ENCODE measurements around the gene TENM4. TPM values are rescaled to one million over a fixed set of nuclear protein-coding genes. Genes with fewer than 3 reads are reported as not detected.

TENM4 gene
- total and polyA plus RNA-seq, 5 experiments from 2014 or later = not detected

GRCh38 chr11:79371152-79371551 lies 69.7 kb downstream of the TENM4 start:
- DNase-seq (no peak), ATAC-seq (no peak)
- POLR2A ChIA-PET = no interaction called here
- H3K4me3 Mint-ChIP-seq = no peak overlapping the region
- H3K9me3 Mint-ChIP-seq = peaks cover 0 to 14% (median 2%) of the 10 kb centered on the region in 9 donors
- H3K27ac Mint-ChIP-seq = no peak overlapping the region
- no peaks in the 10 kb centered on the region for H3K36me3 Mint-ChIP-seq
- H3K27me3 Mint-ChIP-seq = peaks cover 3 to 39% (median 12%) of the 10 kb centered on the region in 5 donors
- H3K4me1 Mint-ChIP-seq = peaks cover 0 to 2% (median 0%) of the 10 kb centered on the region in 4 donors

- H3K27ac Mint-ChIP-seq = no peak overlapping the region
- H3K36me3 Mint-ChIP-seq = no peaks in the 10 kb centered on the region
- peaks cover 0 to 14% (median 2%) of the 10 kb centered on the region in 9 donors for H3K9me3 Mint-ChIP-seq
- ATAC-seq (no peak), DNase-seq (no peak)
- POLR2A ChIA-PET = no interaction called here
- H3K4me1 Mint-ChIP-seq = peaks cover 0 to 2% (median 0%) of the 10 kb centered on the region in 4 donors
- H3K27me3 Mint-ChIP-seq = peaks cover 6 to 39% (median 12%) of the 10 kb centered on the region in 5 donors
- H3K4me3 Mint-ChIP-seq = no peak overlapping the region
These were observed 71.8 kb downstream of the TENM4 start for GRCh38 chr11:79369055-79369454.

- DNase-seq = no peak
- POLR2A ChIA-PET = no interaction called here
- Mint-ChIP-seq H3K27me3 (peaks cover 6 to 29% (median 7%) of the 10 kb centered on the region in 5 donors), H3K4me3 (no peak overlapping the region), H3K27ac (no peak overlapping the region), H3K4me1 (peaks cover 0 to 2% (median 0%) of the 10 kb centered on the region in 4 donors), H3K36me3 (no peaks in the 10 kb centered on the region), H3K9me3 (peaks cover 0 to 8% (median 0%) of the 10 kb centered on the region in 9 donors)
- ATAC-seq = no peak
These were observed 73.0 kb downstream of the TENM4 start for GRCh38 chr11:79367844-79368243.

GRCh38 chr11:79366218-79366617 lies 74.6 kb downstream of the TENM4 start:
- POLR2A ChIA-PET = no interaction called here
- peaks cover 0 to 8% (median 0%) of the 10 kb centered on the region in 9 donors for H3K9me3 Mint-ChIP-seq

GRCh38 chr11:79363861-79364378 lies 76.9 kb downstream of the TENM4 start:
- peaks cover 0 to 8% (median 0%) of the 10 kb centered on the region in 9 donors for H3K9me3 Mint-ChIP-seq
- no peaks in the 10 kb centered on the region for H3K36me3 Mint-ChIP-seq

More at GRCh38 chr11:79366218-79366617, 74.6 kb downstream of the TENM4 start:
- no peaks in the 10 kb centered on the region for H3K36me3 Mint-ChIP-seq
- peaks cover 0 to 2% (median 0%) of the 10 kb centered on the region in 4 donors for H3K4me1 Mint-ChIP-seq
- no peak for DNase-seq
- H3K27ac Mint-ChIP-seq = no peak overlapping the region
- no peak for ATAC-seq
- peaks cover 4 to 41% (median 9%) of the 10 kb centered on the region in 5 donors for H3K27me3 Mint-ChIP-seq
- no peak overlapping the region for H3K4me3 Mint-ChIP-seq

GRCh38 chr11:79363256-79363655 lies 77.6 kb downstream of the TENM4 start:
- Mint-ChIP-seq H3K4me3 (no peak overlapping the region), H3K36me3 (no peaks in the 10 kb centered on the region), H3K27me3 (peaks cover 0 to 19% (median 4%) of the 10 kb centered on the region in 5 donors), H3K9me3 (peaks cover 0 to 8% (median 0%) of the 10 kb centered on the region in 9 donors), H3K4me1 (no peaks in the 10 kb centered on the region), H3K27ac (no peak overlapping the region)
- ATAC-seq (no peak), DNase-seq (no peak)
- POLR2A ChIA-PET = no interaction called here

More at GRCh38 chr11:79363861-79364378, 76.9 kb downstream of the TENM4 start:
- Mint-ChIP-seq H3K27me3 (peaks cover 4 to 21% (median 5%) of the 10 kb centered on the region in 5 donors), H3K27ac (no peak overlapping the region), H3K4me3 (no peak overlapping the region), H3K4me1 (no peaks in the 10 kb centered on the region)
- POLR2A ChIA-PET = no interaction called here
- DNase-seq = no peak
- no peak for ATAC-seq

- H3K36me3 Mint-ChIP-seq = no peaks in the 10 kb centered on the region
- DNase-seq (no peak), ATAC-seq (no peak)
- H3K9me3 Mint-ChIP-seq = peaks cover 0 to 8% (median 0%) of the 10 kb centered on the region in 9 donors
- peaks cover 0 to 19% (median 4%) of the 10 kb centered on the region in 5 donors for H3K27me3 Mint-ChIP-seq
- H3K27ac Mint-ChIP-seq = no peak overlapping the region
- H3K4me1 Mint-ChIP-seq = no peaks in the 10 kb centered on the region
- POLR2A ChIA-PET = no interaction called here
- no peak overlapping the region for H3K4me3 Mint-ChIP-seq
These were observed 78.0 kb downstream of the TENM4 start for GRCh38 chr11:79362821-79363220.

GRCh38 chr11:79362206-79362757 lies 78.5 kb downstream of the TENM4 start:
- H3K27me3 Mint-ChIP-seq = peaks cover 0 to 19% (median 4%) of the 10 kb centered on the region in 5 donors
- H3K9me3 Mint-ChIP-seq = peaks cover 0 to 5% (median 0%) of the 10 kb centered on the region in 9 donors
- no peak overlapping the region for H3K27ac Mint-ChIP-seq
- no peaks in the 10 kb centered on the region for H3K36me3 Mint-ChIP-seq
- H3K4me1 Mint-ChIP-seq = no peaks in the 10 kb centered on the region
- DNase-seq (no peak), ATAC-seq (no peak)
- POLR2A ChIA-PET = no interaction called here
- no peak overlapping the region for H3K4me3 Mint-ChIP-seq

GRCh38 chr11:79358258-79358657 lies 82.6 kb downstream of the TENM4 start:
- H3K4me1 Mint-ChIP-seq = no peaks in the 10 kb centered on the region
- POLR2A ChIA-PET = no interaction called here
- H3K36me3 Mint-ChIP-seq = no peaks in the 10 kb centered on the region
- DNase-seq = no peak
- peaks cover 0 to 4% (median 0%) of the 10 kb centered on the region in 9 donors for H3K9me3 Mint-ChIP-seq
- peaks cover 0 to 22% (median 1%) of the 10 kb centered on the region in 5 donors for H3K27me3 Mint-ChIP-seq
- ATAC-seq = no peak
- H3K27ac Mint-ChIP-seq = no peak overlapping the region
- no peak overlapping the region for H3K4me3 Mint-ChIP-seq

- ATAC-seq (no peak), DNase-seq (no peak)
- no peaks in the 10 kb centered on the region for H3K36me3 Mint-ChIP-seq
- POLR2A ChIA-PET = no interaction called here
- H3K4me1 Mint-ChIP-seq = no peaks in the 10 kb centered on the region
- peaks cover 0 to 8% (median 0%) of the 10 kb centered on the region in 9 donors for H3K9me3 Mint-ChIP-seq
- H3K27ac Mint-ChIP-seq = no peak overlapping the region
- peaks cover 4 to 24% (median 9%) of the 10 kb centered on the region in 5 donors for H3K27me3 Mint-ChIP-seq
- H3K4me3 Mint-ChIP-seq = no peak overlapping the region
These were observed 87.1 kb downstream of the TENM4 start for GRCh38 chr11:79353706-79354105.

- Mint-ChIP-seq H3K27ac (no peak overlapping the region), H3K27me3 (peaks cover 7 to 24% (median 9%) of the 10 kb centered on the region in 5 donors), H3K9me3 (peaks cover 0 to 8% (median 0%) of the 10 kb centered on the region in 9 donors), H3K4me1 (no peaks in the 10 kb centered on the region), H3K4me3 (no peak overlapping the region), H3K36me3 (no peaks in the 10 kb centered on the region)
- DNase-seq (no peak), ATAC-seq (no peak)
- POLR2A ChIA-PET = no interaction called here
These were observed 88.5 kb downstream of the TENM4 start for GRCh38 chr11:79352349-79352703.

GRCh38 chr11:79348976-79349682 lies 91.7 kb downstream of the TENM4 start:
- peaks cover 0 to 8% (median 0%) of the 10 kb centered on the region in 9 donors for H3K9me3 Mint-ChIP-seq
- no peak overlapping the region for H3K4me3 Mint-ChIP-seq
- H3K36me3 Mint-ChIP-seq = no peaks in the 10 kb centered on the region
- no peak for DNase-seq
- ATAC-seq = no peak
- H3K27me3 Mint-ChIP-seq = peaks cover 7 to 24% (median 9%) of the 10 kb centered on the region in 5 donors
- no peak overlapping the region for H3K27ac Mint-ChIP-seq
- no peaks in the 10 kb centered on the region for H3K4me1 Mint-ChIP-seq
- POLR2A ChIA-PET = no interaction called here

- Mint-ChIP-seq H3K27me3 (peaks cover 0 to 11% (median 7%) of the 10 kb centered on the region in 5 donors), H3K9me3 (peaks cover 0 to 7% (median 0%) of the 10 kb centered on the region in 9 donors), H3K4me3 (no peak overlapping the region), H3K36me3 (no peaks in the 10 kb centered on the region), H3K27ac (no peak overlapping the region), H3K4me1 (no peaks in the 10 kb centered on the region)
- POLR2A ChIA-PET = no interaction called here
- DNase-seq = no peak
- no peak for ATAC-seq
These were observed 94.8 kb downstream of the TENM4 start for GRCh38 chr11:79346021-79346420.

Data from naive thymus-derived CD8-positive, alpha-beta T cell (primary cell).